ENCODE measurements around the gene CYBC1. TPM values are rescaled to one million over a fixed set of nuclear protein-coding genes. Genes with fewer than 3 reads are reported as not detected.

Gene CYBC1
- polyA plus RNA-seq, 3 donors: 160 to 225 (median 217) TPM

GRCh38 chr17:82490512-82491195, 40.1 kb upstream of the CYBC1 start:
- no peak overlapping the region for H3K4me2 ChIP-seq (replicated peaks; ENCODE audit: extremely low read depth, low read length, poor library complexity, severe bottlenecking)
- Mint-ChIP-seq H3K9me3 (no peaks in the 10 kb centered on the region), H3K36me3 (peaks cover 36 to 39% of the 10 kb centered on the region in 2 donors), H3K27me3 (ENCODE audit: low read depth in 3 of 3) (no peaks in the 10 kb centered on the region), H3K4me3 (no peak overlapping the region), H3K4me1 (peaks cover 10% of the 10 kb centered on the region), H3K27ac (no peak overlapping the region)
- H3K4me3 ChIP-seq (replicated peaks in 1 of 3; ENCODE audit: low read depth in 2 of 3, low read length in 3 of 3): no peak overlapping the region
- WGBS (ENCODE audit: insufficient coverage): 95% methylated on average over 21 of the region's 25 CpGs
- no peaks in the 10 kb centered on the region for H3K4me1 ChIP-seq (ENCODE audit: control insufficient read depth in 1 of 2, insufficient read depth in 2 of 2, low read length in 2 of 2)
- TF ChIP-seq CTCF (IDR thresholded peaks at IDR 0.05): no peak
- peaks cover 25 to 40% of the 10 kb centered on the region in 2 donors for H3K36me3 ChIP-seq (replicated peaks in 1 of 2; ENCODE audit: control insufficient read depth in 1 of 2, insufficient read depth in 2 of 2, low read length in 2 of 2)
- H3K9ac ChIP-seq (ENCODE audit: insufficient read depth, low read length, poor library complexity, severe bottlenecking): no peak overlapping the region
- no peak overlapping the region for H3K27ac ChIP-seq (ENCODE audit: low read depth in 1 of 2, low read length in 2 of 2)
- no peak for DNase-seq
- intact Hi-C loops (cut with micrococcal nuclease): loop anchor here in 1 of 2 donors (10.0 kb wide), 1 partner anchor 64 kb away; no protein-coding TSS in a partner anchor
- H3K27me3 ChIP-seq (ENCODE audit: control insufficient read depth in 2 of 2, insufficient read depth in 2 of 2, low read length in 2 of 2): no peaks in the 10 kb centered on the region
- no peak overlapping the region for H2AFZ ChIP-seq (ENCODE audit: insufficient read depth, low read depth, low read length, poor library complexity, severe bottlenecking)
- H3K79me2 ChIP-seq (ENCODE audit: insufficient read depth, low read length): no peaks in the 10 kb centered on the region
- no peaks in the 10 kb centered on the region for H4K20me1 ChIP-seq (ENCODE audit: insufficient read depth, low read length)
- no peaks in the 10 kb centered on the region for H3K9me3 ChIP-seq (replicated peaks in 1 of 2; ENCODE audit: control insufficient read depth in 1 of 2, insufficient read depth in 1 of 2, low read length in 2 of 2)

- Mint-ChIP-seq H3K4me3 (no peak overlapping the region), H3K27me3 (ENCODE audit: low read depth in 3 of 3) (no peaks in the 10 kb centered on the region), H3K27ac (no peak overlapping the region), H3K4me1 (peaks cover 10% of the 10 kb centered on the region), H3K36me3 (peaks cover 43 to 46% of the 10 kb centered on the region in 2 donors), H3K9me3 (no peaks in the 10 kb centered on the region)
- Histone ChIP-seq H3K27me3 (ENCODE audit: control insufficient read depth in 2 of 2, insufficient read depth in 2 of 2, low read length in 2 of 2) (no peaks in the 10 kb centered on the region), H3K9ac (ENCODE audit: insufficient read depth, low read length, poor library complexity, severe bottlenecking) (no peak overlapping the region), H3K27ac (ENCODE audit: low read depth in 1 of 2, low read length in 2 of 2) (no peak overlapping the region), H3K79me2 (ENCODE audit: insufficient read depth, low read length) (no peaks in the 10 kb centered on the region), H3K9me3 (replicated peaks in 1 of 2; ENCODE audit: control insufficient read depth in 1 of 2, insufficient read depth in 1 of 2, low read length in 2 of 2) (no peaks in the 10 kb centered on the region), H3K4me3 (replicated peaks in 1 of 3; ENCODE audit: low read depth in 2 of 3, low read length in 3 of 3) (no peak overlapping the region), H3K4me2 (replicated peaks; ENCODE audit: extremely low read depth, low read length, poor library complexity, severe bottlenecking) (no peak overlapping the region), H3K36me3 (replicated peaks in 1 of 2; ENCODE audit: control insufficient read depth in 1 of 2, insufficient read depth in 2 of 2, low read length in 2 of 2) (peaks cover 29 to 46% of the 10 kb centered on the region in 2 donors), H3K4me1 (ENCODE audit: control insufficient read depth in 1 of 2, insufficient read depth in 2 of 2, low read length in 2 of 2) (no peaks in the 10 kb centered on the region), H2AFZ (ENCODE audit: insufficient read depth, low read depth, low read length, poor library complexity, severe bottlenecking) (no peak overlapping the region), H4K20me1 (ENCODE audit: insufficient read depth, low read length) (no peaks in the 10 kb centered on the region)
- no peak for TF ChIP-seq CTCF (IDR thresholded peaks at IDR 0.05)
- no peak for DNase-seq
- intact Hi-C loops (cut with micrococcal nuclease): loop anchor here in 1 of 2 donors (10.0 kb wide), 1 partner anchor 65 kb away; no protein-coding TSS in a partner anchor
- WGBS (ENCODE audit: insufficient coverage): 86% methylated on average over 21 of the region's 21 CpGs
Measured at GRCh38 chr17:82489851-82490511, 39.4 kb upstream of the CYBC1 start.
